ENCODE data around the gene SEMA3E.

GRCh38 chr7:83611776-83612175 is 37.2 kb downstream of the SEMA3E start:
- no peak for TF ChIP-seq CTCF (IDR thresholded peaks at IDR 0.05)
- TF ChIP-seq, protein P1, sequence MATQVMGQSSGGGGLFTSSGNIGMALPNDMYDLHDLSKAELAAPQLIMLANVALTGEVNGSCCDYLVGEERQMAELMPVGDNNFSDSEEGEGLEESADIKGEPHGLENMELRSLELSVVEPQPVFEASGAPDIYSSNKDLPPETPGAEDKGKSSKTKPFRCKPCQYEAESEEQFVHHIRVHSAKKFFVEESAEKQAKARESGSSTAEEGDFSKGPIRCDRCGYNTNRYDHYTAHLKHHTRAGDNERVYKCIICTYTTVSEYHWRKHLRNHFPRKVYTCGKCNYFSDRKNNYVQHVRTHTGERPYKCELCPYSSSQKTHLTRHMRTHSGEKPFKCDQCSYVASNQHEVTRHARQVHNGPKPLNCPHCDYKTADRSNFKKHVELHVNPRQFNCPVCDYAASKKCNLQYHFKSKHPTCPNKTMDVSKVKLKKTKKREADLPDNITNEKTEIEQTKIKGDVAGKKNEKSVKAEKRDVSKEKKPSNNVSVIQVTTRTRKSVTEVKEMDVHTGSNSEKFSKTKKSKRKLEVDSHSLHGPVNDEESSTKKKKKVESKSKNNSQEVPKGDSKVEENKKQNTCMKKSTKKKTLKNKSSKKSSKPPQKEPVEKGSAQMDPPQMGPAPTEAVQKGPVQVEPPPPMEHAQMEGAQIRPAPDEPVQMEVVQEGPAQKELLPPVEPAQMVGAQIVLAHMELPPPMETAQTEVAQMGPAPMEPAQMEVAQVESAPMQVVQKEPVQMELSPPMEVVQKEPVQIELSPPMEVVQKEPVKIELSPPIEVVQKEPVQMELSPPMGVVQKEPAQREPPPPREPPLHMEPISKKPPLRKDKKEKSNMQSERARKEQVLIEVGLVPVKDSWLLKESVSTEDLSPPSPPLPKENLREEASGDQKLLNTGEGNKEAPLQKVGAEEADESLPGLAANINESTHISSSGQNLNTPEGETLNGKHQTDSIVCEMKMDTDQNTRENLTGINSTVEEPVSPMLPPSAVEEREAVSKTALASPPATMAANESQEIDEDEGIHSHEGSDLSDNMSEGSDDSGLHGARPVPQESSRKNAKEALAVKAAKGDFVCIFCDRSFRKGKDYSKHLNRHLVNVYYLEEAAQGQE (IDR thresholded peaks at IDR 0.05; ENCODE audit: insufficient read depth in 1 of 2, low read depth in 2 of 2, low read length in 1 of 2), result no peak
- no peak for TF ChIP-seq POLR2AphosphoS5 (IDR thresholded peaks at IDR 0.05; ENCODE audit: low read depth, low read length)
- no peak for TF ChIP-seq TCF7L2 (IDR thresholded peaks at IDR 0.05; ENCODE audit: low read depth, low read length)
- no peak for TF ChIP-seq SIN3A (IDR thresholded peaks at IDR 0.05; ENCODE audit: borderline replicate concordance, insufficient read depth, low read depth, low read length)

Measured in Panc1 (cell line).